Astrocyte of the spinal cord (primary cell): ENCODE data around the gene AMPD3.

Source experiments
- DNase-seq: peaks from one replicate; pipeline ENCODE4 v3.0.0; 2011; ENCODE audit warnings: low read depth, low spot score
- H3K4me3 ChIP-seq: 2 replicates; pipeline ENCODE4 v1.5.1; 2011; ENCODE audit warnings: low read depth, mild to moderate bottlenecking, low read length, moderate library complexity
- CTCF ChIP-seq: IDR thresholded peaks from 2 replicates; pipeline ENCODE4 v1.5.1; 2012; ENCODE audit warnings: low read depth, mild to moderate bottlenecking, low read length, inconsistent platforms
- in situ Hi-C: cut with HindIII; loops from 2 replicates; pipeline ENCODE4 v1.10.0; 2017; ENCODE audit warnings: low sequenced_read_pairs

Gene AMPD3

GRCh38 chr11:10495464-10495786 lies 40.4 kb downstream of the AMPD3 start:
- no peak for TF ChIP-seq CTCF
- no peak overlapping the region for H3K4me3 ChIP-seq
- in situ Hi-C loops: no loop called here
- DNase-seq: no peak

GRCh38 chr11:10496296-10496936 lies 41.4 kb downstream of the AMPD3 start:
- no peak overlapping the region for H3K4me3 ChIP-seq
- in situ Hi-C loops: no loop called here
- TF ChIP-seq CTCF: no peak
- no peak for DNase-seq

GRCh38 chr11:10497371-10498021 lies 42.4 kb downstream of the AMPD3 start:
- no peak overlapping the region for H3K4me3 ChIP-seq
- TF ChIP-seq CTCF: no peak
- in situ Hi-C loops: no loop called here
- DNase-seq: no peak

- no peak overlapping the region for H3K4me3 ChIP-seq
- in situ Hi-C loops: no loop called here
- no peak for TF ChIP-seq CTCF
- no peak for DNase-seq
These were observed 42.9 kb downstream of the AMPD3 start for GRCh38 chr11:10498022-10498400.

- DNase-seq: no peak
- no peak for TF ChIP-seq CTCF
- no peak overlapping the region for H3K4me3 ChIP-seq
- in situ Hi-C loops: no loop called here
These were observed 43.6 kb downstream of the AMPD3 start for GRCh38 chr11:10498426-10499250.

GRCh38 chr11:10499452-10499851 lies 44.4 kb downstream of the AMPD3 start:
- DNase-seq: no peak
- TF ChIP-seq CTCF: no peak
- in situ Hi-C loops: no loop called here
- H3K4me3 ChIP-seq: no peak overlapping the region
